HepG2 (cell line): ENCODE data around the gene RETN. TPM values are rescaled to one million over a fixed set of nuclear protein-coding genes. Genes with fewer than 3 reads are reported as not detected.
A peak's percentile ranks its signal among the peaks of the same experiment; 100 is the strongest.

ENCODE experiments used
- BRD4 ChIP-seq: sonication (generic); formaldehyde crosslinking; IDR thresholded peaks from 2 replicates; pipeline ENCODE4 v1.4.0; 2020; ENCODE audit warnings: missing genetic modification reagents
- FOXA3 ChIP-seq: IDR thresholded peaks from 2 replicates; pipeline ENCODE4 v1.6.1; 2016; ENCODE audit warnings: missing genetic modification reagents, missing compliant biosample characterization
- HOMEZ ChIP-seq: IDR thresholded peaks from 2 replicates; pipeline ENCODE4 v1.6.1; 2016; ENCODE audit warnings: low read depth
- KLF12 ChIP-seq: sonication (generic); formaldehyde crosslinking; IDR thresholded peaks from 2 replicates; pipeline ENCODE4 v1.4.0; 2020; ENCODE audit warnings: missing genetic modification reagents, borderline replicate concordance
- KMT2B ChIP-seq: IDR thresholded peaks from 2 replicates; pipeline ENCODE4 v1.6.1; 2016; ENCODE audit warnings: missing genetic modification reagents, missing compliant biosample characterization
- MYPOP ChIP-seq: sonication (generic); formaldehyde crosslinking; IDR thresholded peaks from 2 replicates; pipeline ENCODE4 v1.8.1; 2023; ENCODE audit warnings: mild to moderate bottlenecking, moderate library complexity, missing genetic modification reagents
- PITX1 ChIP-seq: sonication (generic); formaldehyde crosslinking; IDR thresholded peaks from 2 replicates; pipeline ENCODE4 v1.5.1; 2020; ENCODE audit warnings: mild to moderate bottlenecking, missing genetic modification reagents
- SMAD3 ChIP-seq: sonication (generic); formaldehyde crosslinking; IDR thresholded peaks from 2 replicates; pipeline ENCODE4 v1.4.0; 2020; ENCODE audit warnings: missing genetic modification reagents
- TEAD3 ChIP-seq: optimal IDR thresholded peaks from 2 replicates; pipeline ENCODE3; 2016; ENCODE audit warnings: borderline replicate concordance
- ZBTB34 ChIP-seq: sonication (generic); formaldehyde crosslinking; IDR thresholded peaks from 2 replicates; pipeline ENCODE4 v1.8.0; 2022; ENCODE audit warnings: mild to moderate bottlenecking, missing genetic modification reagents
- ZNF121 ChIP-seq: sonication (generic); formaldehyde crosslinking; IDR thresholded peaks from 2 replicates; pipeline ENCODE4 v1.5.0; 2020; ENCODE audit warnings: mild to moderate bottlenecking, missing genetic modification reagents
- ZNF646 ChIP-seq: sonication (generic); formaldehyde crosslinking; IDR thresholded peaks from 2 replicates; pipeline ENCODE4 v1.9.0; 2021; ENCODE audit warnings: mild to moderate bottlenecking, missing genetic modification reagents
- ZNF766 ChIP-seq: sonication (generic); formaldehyde crosslinking; IDR thresholded peaks from 2 replicates; pipeline ENCODE4 v1.5.0; 2020; ENCODE audit warnings: missing genetic modification reagents, borderline replicate concordance
- ZNF788 ChIP-seq: sonication (generic); formaldehyde crosslinking; IDR thresholded peaks from 2 replicates; pipeline ENCODE4 v1.5.0; 2020; ENCODE audit warnings: mild to moderate bottlenecking, missing genetic modification reagents, borderline replicate concordance
- polyA plus RNA-seq, 8 experiments: library from polyadenylated mRNA; depleted of rRNA in 3 of 8; stranded (reverse) in 7 of 8; unstranded in 1 of 8; fragments of >200 nt; fragmentation: Illumina TruSeq in 4 of 8; extraction: Trizol in 4 of 8; gene quantifications; 2 replicates each; pipeline versions ENCODE4 v1.2.1 to v1.2.3, GENCODE V29; 2011 to 2016; ENCODE audit warnings: low read depth in 4 of 8, missing spikeins in 1 of 8, mixed read lengths in 1 of 8; ENCODE audit not compliant: insufficient read depth in 1 of 8
- total RNA-seq, 5 experiments: library from RNA; depleted of rRNA; stranded (reverse); fragments of >200 nt; fragmentation: Illumina TruSeq; extraction: Trizol; gene quantifications; 2 replicates each; pipeline ENCODE4 v1.2.3, GENCODE V29; 2016; ENCODE audit warnings: low read depth in 1 of 5

RETN gene
- total and polyA plus RNA-seq, 2 of the 13 experiments (the other 11 are each of a cell fraction or from before 2014, with no cell fraction given) = not detected

GRCh38 chr19:7680606-7681339 is 11.9 kb downstream of the RETN start, which contains the start of gene TRAPPC5 (continued):
- TF ChIP-seq HOMEZ (no peak), MYPOP (0 out of 2 replicates have a peak, but pooled peaks have one; percentile 12), TEAD3 (CRISPR knock-in tag) (no peak), KMT2B (CRISPR knock-in tag) (no peak), SMAD3 (CRISPR knock-in tag) (no peak; the same call in 1 of the 2 replicates), BRD4 (CRISPR knock-in tag) (0 out of 2 replicates have a peak, but pooled peaks have one; percentile 35), KLF12 (peak; percentile 88; the same call in 1 of the 2 replicates), ZNF121 (peak; percentile 78; the same call in 1 of the 2 replicates), PITX1 (no peak), ZBTB34 (CRISPR knock-in tag) (no peak), ZNF646 (CRISPR knock-in tag) (no peak), FOXA3 (CRISPR knock-in tag) (no peak), ZNF788 (CRISPR knock-in tag) (no peak; the same call in 1 of the 2 replicates), ZNF766 (CRISPR knock-in tag) (peak; percentile 74; the same call in 1 of the 2 replicates)
